Upper lobe of left lung (tissue), 4 donors: ENCODE results near the gene SH2D2A.

Experiments
- POLR2A ChIP-seq, 4 donors: fragments of 450-650 bp; IDR thresholded peaks; one replicate each; pipeline ENCODE4 v1.5.1; 2016 to 2017; ENCODE audit warnings: antibody characterized with exemption in 4 of 4, mild to moderate bottlenecking in 2 of 4
- POLR2AphosphoS5 ChIP-seq, 2 donors: sonication (generic); formaldehyde crosslinking; IDR thresholded peaks; one replicate each; pipeline ENCODE4 v1.5.1; 2017; ENCODE audit warnings: antibody characterized with exemption in 2 of 2
- TF ChIP-seq, protein P1 (sequence below), 6 experiments: fragments of 450-650 bp in 4 of 6; fragments of 200-600 bp in 2 of 6; sonication (generic) in 2 of 6; IDR thresholded peaks; one replicate each; pipeline ENCODE4 v1.5.1; 2016 to 2019; ENCODE audit warnings: antibody characterized with exemption in 6 of 6

DNA sequence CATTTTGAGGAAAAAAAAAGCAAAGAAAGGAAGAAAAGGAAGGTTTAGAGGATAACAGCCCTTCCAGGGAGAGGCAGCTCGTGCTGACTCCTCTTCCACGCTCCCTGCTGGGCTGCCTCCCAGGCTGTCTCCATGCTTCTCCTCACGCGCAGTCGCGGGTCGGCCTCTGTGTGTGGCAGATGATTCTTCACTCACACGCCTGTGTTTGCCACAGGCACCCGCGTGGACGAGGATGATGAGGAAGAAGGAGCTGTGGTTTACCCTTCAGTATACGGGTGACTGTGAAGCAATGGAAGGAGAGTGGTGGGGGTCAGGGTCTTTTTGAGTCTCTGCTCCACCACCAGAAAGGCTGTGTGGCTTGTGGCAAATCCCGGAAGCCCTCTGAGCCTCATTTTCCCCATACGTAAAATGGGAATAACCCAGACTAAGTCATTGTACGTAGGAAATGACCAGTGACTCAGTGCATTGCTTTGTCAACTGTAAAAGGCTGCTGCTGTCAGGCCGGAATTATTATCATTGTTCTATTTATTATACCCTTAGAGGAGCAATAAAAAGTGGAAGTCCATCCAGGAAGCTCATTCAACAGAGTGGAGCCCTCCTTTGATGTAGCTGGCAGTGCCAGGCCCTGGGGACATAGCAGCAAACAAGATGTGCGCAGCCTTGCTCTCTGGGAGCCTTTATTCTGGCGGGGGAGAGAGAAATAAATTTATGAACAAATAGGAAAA lies 11.9 kb upstream of the SH2D2A start:
- TF ChIP-seq, protein P1, sequence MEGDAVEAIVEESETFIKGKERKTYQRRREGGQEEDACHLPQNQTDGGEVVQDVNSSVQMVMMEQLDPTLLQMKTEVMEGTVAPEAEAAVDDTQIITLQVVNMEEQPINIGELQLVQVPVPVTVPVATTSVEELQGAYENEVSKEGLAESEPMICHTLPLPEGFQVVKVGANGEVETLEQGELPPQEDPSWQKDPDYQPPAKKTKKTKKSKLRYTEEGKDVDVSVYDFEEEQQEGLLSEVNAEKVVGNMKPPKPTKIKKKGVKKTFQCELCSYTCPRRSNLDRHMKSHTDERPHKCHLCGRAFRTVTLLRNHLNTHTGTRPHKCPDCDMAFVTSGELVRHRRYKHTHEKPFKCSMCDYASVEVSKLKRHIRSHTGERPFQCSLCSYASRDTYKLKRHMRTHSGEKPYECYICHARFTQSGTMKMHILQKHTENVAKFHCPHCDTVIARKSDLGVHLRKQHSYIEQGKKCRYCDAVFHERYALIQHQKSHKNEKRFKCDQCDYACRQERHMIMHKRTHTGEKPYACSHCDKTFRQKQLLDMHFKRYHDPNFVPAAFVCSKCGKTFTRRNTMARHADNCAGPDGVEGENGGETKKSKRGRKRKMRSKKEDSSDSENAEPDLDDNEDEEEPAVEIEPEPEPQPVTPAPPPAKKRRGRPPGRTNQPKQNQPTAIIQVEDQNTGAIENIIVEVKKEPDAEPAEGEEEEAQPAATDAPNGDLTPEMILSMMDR (IDR thresholded peaks at IDR 0.05) = no peak
- no peak for TF ChIP-seq POLR2A (IDR thresholded peaks at IDR 0.05)
- TF ChIP-seq POLR2AphosphoS5 (IDR thresholded peaks at IDR 0.05) = no peak
